Activated CD4-positive, CD25-positive, alpha-beta regulatory T cell treated with anti-CD3 and anti-CD28 coated beads, Interleukin-2, amount 50 U/mL, for 72 hours (primary cell): ENCODE measurements around the gene SNRNP70.
A peak's percentile ranks its signal among the peaks of the same experiment; 100 is the strongest.
"Not testable (repeated sequence)": the region's sequence is repeated elsewhere in the genome, so short reads cannot be mapped to it uniquely, and the experiment has no call there.

Experiments
- DNase-seq: peaks from one replicate; pipeline ENCODE4 v3.0.0; 2021

The SNRNP70 gene

GRCh38 chr19:49064768-49065611 lies 20.3 kb upstream of the SNRNP70 start, which contains the start of gene NTF4:
TSS of gene NTF4 (minus strand) at chr19:49064818. CDS start at chr19:49061997, 2,821 bp downstream.
- no peak for DNase-seq

GRCh38 chr19:49065905-49066512 lies 19.2 kb upstream of the SNRNP70 start:
- no peak for DNase-seq

GRCh38 chr19:49067554-49067953 lies 17.7 kb upstream of the SNRNP70 start:
- no peak for DNase-seq

GRCh38 chr19:49069026-49069425 lies 16.2 kb upstream of the SNRNP70 start:
- DNase-seq: no peak

GRCh38 chr19:49070416-49070815 lies 14.8 kb upstream of the SNRNP70 start:
- no peak for DNase-seq

- no peak for DNase-seq
Observed at GRCh38 chr19:49071860-49072547, 13.2 kb upstream of the SNRNP70 start.

- no peak for DNase-seq
Observed at GRCh38 chr19:49073514-49074378, 11.5 kb upstream of the SNRNP70 start.

GRCh38 chr19:49074869-49075268 lies 10.4 kb upstream of the SNRNP70 start:
- DNase-seq: not testable (repeated sequence)

GRCh38 chr19:49080392-49080791 lies 4.9 kb upstream of the SNRNP70 start:
- no peak for DNase-seq

- no peak for DNase-seq
Observed at GRCh38 chr19:49081273-49081672, 4.0 kb upstream of the SNRNP70 start.

GRCh38 chr19:49084206-49085019 lies 838 bp upstream of the SNRNP70 start:
- no peak for DNase-seq

GRCh38 chr19:49085868-49086232 lies 599 bp downstream of the SNRNP70 start:
- DNase-seq: no peak

- DNase-seq: no peak
Observed at GRCh38 chr19:49086296-49086695, 1.0 kb downstream of the SNRNP70 start.

GRCh38 chr19:49091391-49092038 lies 6.3 kb downstream of the SNRNP70 start:
- no peak for DNase-seq

GRCh38 chr19:49092686-49093085 lies 7.4 kb downstream of the SNRNP70 start:
- DNase-seq: no peak

GRCh38 chr19:49094505-49095482 lies 9.5 kb downstream of the SNRNP70 start:
- no peak for DNase-seq

- DNase-seq: peak; percentile 69
Observed at GRCh38 chr19:49097453-49098288, 12.4 kb downstream of the SNRNP70 start.

- no peak for DNase-seq
Observed at GRCh38 chr19:49098795-49099194, 13.5 kb downstream of the SNRNP70 start.

GRCh38 chr19:49101160-49101559 lies 15.9 kb downstream of the SNRNP70 start:
- DNase-seq: no peak
